ENCODE results near the gene OR51B5.

OR51B5 gene

DNA sequence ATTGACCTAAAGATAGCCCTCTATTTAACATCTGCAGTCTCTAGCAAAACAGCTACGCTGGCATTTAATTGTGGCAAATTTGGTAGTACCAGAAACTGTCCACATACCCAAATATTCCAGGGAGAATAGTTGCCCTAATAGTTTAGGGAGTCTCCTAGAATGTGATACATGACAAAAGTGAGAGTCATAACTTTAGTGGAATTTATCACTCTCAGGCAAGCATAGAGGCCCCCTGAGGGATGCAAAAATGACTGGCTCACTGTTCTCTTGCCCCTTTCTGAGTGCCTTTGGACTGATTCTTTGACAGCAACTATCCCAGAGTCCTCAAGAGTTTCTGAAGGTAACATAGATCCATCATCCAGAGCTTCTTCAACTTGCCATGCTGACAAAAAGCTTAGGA lies 39.3 kb downstream of the OR51B5 start:
- Histone ChIP-seq H3K56ac (ENCODE audit: low read length) (no peak overlapping the region), H3K36me3 (ENCODE audit: control insufficient read depth, insufficient read depth, low read length) (no peaks in the 10 kb centered on the region), H3K4ac (ENCODE audit: low read depth, low read length) (no peak overlapping the region), H3K27me3 (ENCODE audit: insufficient read depth, low read length, poor library complexity) (no peaks in the 10 kb centered on the region), H2BK5ac (ENCODE audit: low read length) (no peak overlapping the region), H3K4me2 (ENCODE audit: low read length) (no peak overlapping the region), H3K27ac (ENCODE audit: low read depth, low read length) (no peak overlapping the region), H3K23ac (ENCODE audit: low read length) (no peak overlapping the region), H2AK5ac (ENCODE audit: low read length) (no peak overlapping the region), H2BK15ac (replicated peaks; ENCODE audit: low read depth) (no peak overlapping the region), H3K9ac (ENCODE audit: low read length) (no peak overlapping the region), H3K4me1 (ENCODE audit: control insufficient read depth, low read depth, low read length) (no peaks in the 10 kb centered on the region), H3K79me1 (ENCODE audit: low read length) (no peaks in the 10 kb centered on the region), H4K5ac (ENCODE audit: low read length) (no peak overlapping the region), H3K4me3 (ENCODE audit: low read length) (no peak overlapping the region), H4K8ac (ENCODE audit: low read depth, low read length) (no peak overlapping the region), H2BK120ac (ENCODE audit: low read depth, low read length) (no peak overlapping the region), H3K79me2 (ENCODE audit: control insufficient read depth, insufficient read depth, low read length) (no peaks in the 10 kb centered on the region), H3K18ac (ENCODE audit: low read length) (no peak overlapping the region)
- DNase-seq = no peak
- no CpG with 5 or more reads among the region's 1 CpG for WGBS (ENCODE audit: extremely low coverage, insufficient coverage, low lambda C conversion rate)

DNA sequence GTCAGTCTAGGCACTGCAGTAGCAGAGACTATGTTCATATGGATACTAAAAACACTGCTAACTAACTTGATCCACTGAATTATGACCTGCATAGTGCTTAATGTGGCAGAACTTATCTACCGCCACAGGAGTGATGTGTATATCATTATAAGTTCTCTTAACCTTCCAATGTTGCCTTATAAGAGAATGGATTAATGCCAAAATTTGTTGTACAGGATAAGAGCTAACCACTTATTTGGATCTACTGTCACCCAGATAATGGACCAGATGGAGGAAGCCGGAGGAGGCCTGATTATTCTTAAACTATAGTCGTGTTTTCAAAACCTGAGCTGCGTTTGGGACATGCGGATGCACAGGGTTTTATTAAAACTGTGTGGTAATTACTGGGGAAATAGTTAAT lies 39.7 kb downstream of the OR51B5 start:
- Histone ChIP-seq H3K18ac (ENCODE audit: low read length) (no peak overlapping the region), H4K8ac (ENCODE audit: low read depth, low read length) (no peak overlapping the region), H3K27ac (ENCODE audit: low read depth, low read length) (no peak overlapping the region), H3K4me3 (ENCODE audit: low read length) (no peak overlapping the region), H3K56ac (ENCODE audit: low read length) (no peak overlapping the region), H3K4me2 (ENCODE audit: low read length) (no peak overlapping the region), H3K27me3 (ENCODE audit: insufficient read depth, low read length, poor library complexity) (no peaks in the 10 kb centered on the region), H2AK5ac (ENCODE audit: low read length) (no peak overlapping the region), H3K4ac (ENCODE audit: low read depth, low read length) (no peak overlapping the region), H3K9ac (ENCODE audit: low read length) (no peak overlapping the region), H2BK5ac (ENCODE audit: low read length) (no peak overlapping the region), H3K79me1 (ENCODE audit: low read length) (no peaks in the 10 kb centered on the region), H3K36me3 (ENCODE audit: control insufficient read depth, insufficient read depth, low read length) (no peaks in the 10 kb centered on the region), H2BK15ac (replicated peaks; ENCODE audit: low read depth) (no peak overlapping the region), H2BK120ac (ENCODE audit: low read depth, low read length) (no peak overlapping the region), H3K4me1 (ENCODE audit: control insufficient read depth, low read depth, low read length) (no peaks in the 10 kb centered on the region), H3K79me2 (ENCODE audit: control insufficient read depth, insufficient read depth, low read length) (no peaks in the 10 kb centered on the region), H4K5ac (ENCODE audit: low read length) (no peak overlapping the region), H3K23ac (ENCODE audit: low read length) (no peak overlapping the region)
- WGBS (ENCODE audit: extremely low coverage, insufficient coverage, low lambda C conversion rate) = no CpG with 5 or more reads among the region's 5 CpGs
- DNase-seq = no peak

DNA sequence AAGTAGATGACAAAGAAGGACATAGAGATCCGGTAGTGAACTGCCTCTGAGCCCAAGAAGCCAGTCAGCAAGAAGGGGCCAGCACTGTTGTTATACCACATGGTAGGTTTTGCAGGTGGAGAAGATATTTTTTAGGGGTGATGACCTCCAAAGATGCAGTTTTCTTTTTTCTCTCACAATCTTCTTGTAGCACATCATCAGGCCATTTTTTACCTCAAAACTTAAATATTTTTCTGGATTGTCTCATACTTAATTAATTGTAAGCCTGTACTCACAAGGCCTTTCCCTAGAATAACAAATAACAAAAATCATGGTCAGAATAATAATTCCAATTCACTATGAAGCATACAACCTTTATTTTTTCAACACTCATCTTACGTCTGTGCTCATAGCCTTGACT lies 41.5 kb downstream of the OR51B5 start, which contains the start of gene OR51B4:
OR51B4 (minus strand) TSS at position 101 of the 400 bp plus-strand sequence; CDS start at position 101, 0 bp downstream.
- Histone ChIP-seq H3K4me2 (ENCODE audit: low read length) (no peak within 1 kb of the TSS), H3K9ac (ENCODE audit: low read length) (no peak within 1 kb of the TSS), H4K5ac (ENCODE audit: low read length) (no peak within 1 kb of the TSS), H3K27me3 (ENCODE audit: insufficient read depth, low read length, poor library complexity) (no peaks in the 10 kb centered on the region), H3K27ac (ENCODE audit: low read depth, low read length) (no peak within 1 kb of the TSS), H3K18ac (ENCODE audit: low read length) (no peak within 1 kb of the TSS), H4K8ac (ENCODE audit: low read depth, low read length) (no peak within 1 kb of the TSS), H3K56ac (ENCODE audit: low read length) (no peak within 1 kb of the TSS), H3K4me1 (ENCODE audit: control insufficient read depth, low read depth, low read length) (no peaks in the 10 kb centered on the region), H2BK5ac (ENCODE audit: low read length) (no peak within 1 kb of the TSS), H3K79me2 (ENCODE audit: control insufficient read depth, insufficient read depth, low read length) (no peaks in the 10 kb centered on the region), H2BK15ac (replicated peaks; ENCODE audit: low read depth) (no peak within 1 kb of the TSS), H2AK5ac (ENCODE audit: low read length) (no peak within 1 kb of the TSS), H3K23ac (ENCODE audit: low read length) (no peak within 1 kb of the TSS), H2BK120ac (ENCODE audit: low read depth, low read length) (no peak within 1 kb of the TSS), H3K36me3 (ENCODE audit: control insufficient read depth, insufficient read depth, low read length) (no peaks in the 10 kb centered on the region), H3K4me3 (ENCODE audit: low read length) (no peak within 1 kb of the TSS), H3K4ac (ENCODE audit: low read depth, low read length) (no peak within 1 kb of the TSS), H3K79me1 (ENCODE audit: low read length) (no peaks in the 10 kb centered on the region)
- no CpG with 5 or more reads among the region's 2 CpGs for WGBS (ENCODE audit: extremely low coverage, insufficient coverage, low lambda C conversion rate)
- no peak for DNase-seq

DNA sequence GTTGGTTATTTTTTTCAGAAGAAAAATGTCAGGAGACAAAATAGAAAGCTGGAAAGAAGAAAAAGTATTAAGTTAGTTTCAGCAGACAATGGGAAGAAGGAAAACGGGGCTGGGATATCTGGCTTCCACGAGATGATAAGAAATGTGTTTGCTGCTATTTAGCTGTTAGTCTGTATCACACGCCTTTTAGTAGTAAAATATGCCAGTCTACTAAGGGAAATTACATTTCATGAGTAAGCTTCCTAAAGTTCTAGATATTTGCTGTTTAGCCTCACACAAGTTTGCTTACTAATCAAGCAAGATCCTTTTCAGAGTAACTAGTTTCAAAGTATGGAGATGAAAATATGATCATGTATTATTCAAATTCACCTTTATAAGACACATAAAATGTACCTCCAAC lies 43.1 kb downstream of the OR51B5 start:
- no CpG with 5 or more reads among the region's 3 CpGs for WGBS (ENCODE audit: extremely low coverage, insufficient coverage, low lambda C conversion rate)
- Histone ChIP-seq H3K79me2 (ENCODE audit: control insufficient read depth, insufficient read depth, low read length) (no peaks in the 10 kb centered on the region), H3K27ac (ENCODE audit: low read depth, low read length) (no peak overlapping the region)

DNA sequence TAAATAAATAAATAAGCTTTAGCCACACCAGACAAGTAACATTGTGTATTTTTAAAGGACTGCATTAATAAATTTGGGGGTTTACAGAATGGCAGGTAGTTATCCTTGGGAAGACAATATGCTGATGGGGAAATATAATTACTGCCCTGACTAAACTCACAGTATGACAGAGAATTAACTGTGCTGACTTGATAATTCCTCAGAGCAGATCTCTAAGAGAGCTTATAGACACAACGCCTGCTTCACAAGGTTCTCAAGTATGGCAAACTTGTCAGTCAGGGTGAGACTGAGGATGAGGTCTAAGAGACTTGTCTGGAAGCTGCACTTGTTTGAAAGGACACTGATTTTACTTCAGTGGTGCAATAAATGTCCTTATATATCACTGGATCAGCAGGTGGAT lies 44.9 kb downstream of the OR51B5 start:
- no peak overlapping the region for H2AK5ac ChIP-seq (ENCODE audit: low read length)
- H4K8ac ChIP-seq (ENCODE audit: low read depth, low read length) = no peak overlapping the region
- H3K23ac ChIP-seq (ENCODE audit: low read length) = no peak overlapping the region
- no peak overlapping the region for H3K4me2 ChIP-seq (ENCODE audit: low read length)
- no peaks in the 10 kb centered on the region for H3K27me3 ChIP-seq (ENCODE audit: insufficient read depth, low read length, poor library complexity)
- no peaks in the 10 kb centered on the region for H3K36me3 ChIP-seq (ENCODE audit: control insufficient read depth, insufficient read depth, low read length)
- H3K4ac ChIP-seq (ENCODE audit: low read depth, low read length) = no peak overlapping the region
- H4K5ac ChIP-seq (ENCODE audit: low read length) = no peak overlapping the region
- no peak overlapping the region for H3K9ac ChIP-seq (ENCODE audit: low read length)
- H2BK15ac ChIP-seq (replicated peaks; ENCODE audit: low read depth) = no peak overlapping the region
- no peaks in the 10 kb centered on the region for H3K4me1 ChIP-seq (ENCODE audit: control insufficient read depth, low read depth, low read length)
- no peak overlapping the region for H3K4me3 ChIP-seq (ENCODE audit: low read length)
- DNase-seq = no peak
- H3K56ac ChIP-seq (ENCODE audit: low read length) = no peak overlapping the region
- H3K27ac ChIP-seq (ENCODE audit: low read depth, low read length) = no peak overlapping the region
- H3K18ac ChIP-seq (ENCODE audit: low read length) = no peak overlapping the region
- no peaks in the 10 kb centered on the region for H3K79me1 ChIP-seq (ENCODE audit: low read length)
- no peak overlapping the region for H2BK5ac ChIP-seq (ENCODE audit: low read length)
- no peaks in the 10 kb centered on the region for H3K79me2 ChIP-seq (ENCODE audit: control insufficient read depth, insufficient read depth, low read length)
- H2BK120ac ChIP-seq (ENCODE audit: low read depth, low read length) = no peak overlapping the region
- no CpG with 5 or more reads among the region's 1 CpG for WGBS (ENCODE audit: extremely low coverage, insufficient coverage, low lambda C conversion rate)

More for the DNA sequence above, 43.1 kb downstream of the OR51B5 start:
- no peak overlapping the region for H2BK120ac ChIP-seq (ENCODE audit: low read depth, low read length)
- no peaks in the 10 kb centered on the region for H3K4me1 ChIP-seq (ENCODE audit: control insufficient read depth, low read depth, low read length)
- DNase-seq = no peak
- H3K23ac ChIP-seq (ENCODE audit: low read length) = no peak overlapping the region
- H3K9ac ChIP-seq (ENCODE audit: low read length) = no peak overlapping the region
- H2BK5ac ChIP-seq (ENCODE audit: low read length) = no peak overlapping the region
- no peak overlapping the region for H4K5ac ChIP-seq (ENCODE audit: low read length)
- no peak overlapping the region for H3K4me3 ChIP-seq (ENCODE audit: low read length)
- no peak overlapping the region for H3K4ac ChIP-seq (ENCODE audit: low read depth, low read length)
- no peak overlapping the region for H4K8ac ChIP-seq (ENCODE audit: low read depth, low read length)
- no peaks in the 10 kb centered on the region for H3K79me1 ChIP-seq (ENCODE audit: low read length)
- no peaks in the 10 kb centered on the region for H3K27me3 ChIP-seq (ENCODE audit: insufficient read depth, low read length, poor library complexity)
- no peak overlapping the region for H2AK5ac ChIP-seq (ENCODE audit: low read length)
- H3K4me2 ChIP-seq (ENCODE audit: low read length) = no peak overlapping the region
- H3K36me3 ChIP-seq (ENCODE audit: control insufficient read depth, insufficient read depth, low read length) = no peaks in the 10 kb centered on the region
- H3K18ac ChIP-seq (ENCODE audit: low read length) = no peak overlapping the region
- no peak overlapping the region for H3K56ac ChIP-seq (ENCODE audit: low read length)
- no peak overlapping the region for H2BK15ac ChIP-seq (replicated peaks; ENCODE audit: low read depth)

DNA sequence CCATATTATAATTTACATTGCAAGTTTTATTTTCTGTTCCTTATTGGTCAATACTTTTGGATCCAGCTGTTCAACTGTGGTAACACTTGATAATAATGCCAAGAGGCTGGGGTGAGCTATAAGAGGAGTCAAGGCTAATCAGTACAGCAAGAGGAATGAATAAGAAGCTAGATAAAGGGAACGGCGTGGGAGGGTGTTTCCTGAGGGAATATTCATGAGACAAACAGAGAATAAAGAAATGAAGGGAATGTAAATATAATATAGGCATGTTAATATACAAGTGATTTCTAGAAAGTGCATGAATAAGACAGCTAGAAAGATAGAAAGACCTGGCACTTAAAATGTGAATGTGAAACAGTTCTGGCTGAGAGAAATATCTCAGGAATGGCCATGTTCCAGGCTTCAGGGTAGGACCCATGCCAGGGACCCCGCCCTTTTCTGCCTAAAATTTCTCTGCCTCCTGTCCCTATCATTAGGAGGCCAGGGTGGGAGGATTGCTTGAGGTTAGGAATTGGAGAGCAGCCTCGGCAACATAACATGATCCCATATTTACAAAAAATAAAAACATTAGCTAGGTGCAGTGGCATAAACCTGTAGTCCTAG lies 45.5 kb downstream of the OR51B5 start:
- no peak overlapping the region for H3K18ac ChIP-seq (ENCODE audit: low read length)
- no peaks in the 10 kb centered on the region for H3K36me3 ChIP-seq (ENCODE audit: control insufficient read depth, insufficient read depth, low read length)

More for the DNA sequence above, 45.5 kb downstream of the OR51B5 start:
- no peak overlapping the region for H3K4me3 ChIP-seq (ENCODE audit: low read length)
- DNase-seq = no peak
- H3K27me3 ChIP-seq (ENCODE audit: insufficient read depth, low read length, poor library complexity) = no peaks in the 10 kb centered on the region
- H2BK15ac ChIP-seq (replicated peaks; ENCODE audit: low read depth) = no peak overlapping the region
- H2BK5ac ChIP-seq (ENCODE audit: low read length) = no peak overlapping the region
- H3K27ac ChIP-seq (ENCODE audit: low read depth, low read length) = no peak overlapping the region
- no peak overlapping the region for H3K9ac ChIP-seq (ENCODE audit: low read length)
- no peak overlapping the region for H4K5ac ChIP-seq (ENCODE audit: low read length)
- H3K23ac ChIP-seq (ENCODE audit: low read length) = no peak overlapping the region
- no peak overlapping the region for H2AK5ac ChIP-seq (ENCODE audit: low read length)
- H3K56ac ChIP-seq (ENCODE audit: low read length) = no peak overlapping the region
- no peaks in the 10 kb centered on the region for H3K4me1 ChIP-seq (ENCODE audit: control insufficient read depth, low read depth, low read length)
- H4K8ac ChIP-seq (ENCODE audit: low read depth, low read length) = no peak overlapping the region
- H3K79me1 ChIP-seq (ENCODE audit: low read length) = no peaks in the 10 kb centered on the region
- H3K4ac ChIP-seq (ENCODE audit: low read depth, low read length) = no peak overlapping the region
- no peaks in the 10 kb centered on the region for H3K79me2 ChIP-seq (ENCODE audit: control insufficient read depth, insufficient read depth, low read length)
- H3K4me2 ChIP-seq (ENCODE audit: low read length) = no peak overlapping the region
- no peak overlapping the region for H2BK120ac ChIP-seq (ENCODE audit: low read depth, low read length)
- WGBS (ENCODE audit: extremely low coverage, insufficient coverage, low lambda C conversion rate) = 100% methylated on average over 2 of the region's 4 CpGs
